ENCODE results near the gene ADAM30. TPM values are rescaled to one million over a fixed set of nuclear protein-coding genes. Genes with fewer than 3 reads are reported as not detected.

Gene ADAM30
- not detected for total RNA-seq

GRCh38 chr1:119896303-119896702 is at the start of gene ADAM30:
Gene ADAM30, minus strand, starts transcription at chr1:119896515. Its CDS starts 179 bp downstream, at chr1:119896336.
- TF ChIP-seq, protein P1, sequence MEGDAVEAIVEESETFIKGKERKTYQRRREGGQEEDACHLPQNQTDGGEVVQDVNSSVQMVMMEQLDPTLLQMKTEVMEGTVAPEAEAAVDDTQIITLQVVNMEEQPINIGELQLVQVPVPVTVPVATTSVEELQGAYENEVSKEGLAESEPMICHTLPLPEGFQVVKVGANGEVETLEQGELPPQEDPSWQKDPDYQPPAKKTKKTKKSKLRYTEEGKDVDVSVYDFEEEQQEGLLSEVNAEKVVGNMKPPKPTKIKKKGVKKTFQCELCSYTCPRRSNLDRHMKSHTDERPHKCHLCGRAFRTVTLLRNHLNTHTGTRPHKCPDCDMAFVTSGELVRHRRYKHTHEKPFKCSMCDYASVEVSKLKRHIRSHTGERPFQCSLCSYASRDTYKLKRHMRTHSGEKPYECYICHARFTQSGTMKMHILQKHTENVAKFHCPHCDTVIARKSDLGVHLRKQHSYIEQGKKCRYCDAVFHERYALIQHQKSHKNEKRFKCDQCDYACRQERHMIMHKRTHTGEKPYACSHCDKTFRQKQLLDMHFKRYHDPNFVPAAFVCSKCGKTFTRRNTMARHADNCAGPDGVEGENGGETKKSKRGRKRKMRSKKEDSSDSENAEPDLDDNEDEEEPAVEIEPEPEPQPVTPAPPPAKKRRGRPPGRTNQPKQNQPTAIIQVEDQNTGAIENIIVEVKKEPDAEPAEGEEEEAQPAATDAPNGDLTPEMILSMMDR (IDR thresholded peaks at IDR 0.05), result no peak
- TF ChIP-seq EP300 (IDR thresholded peaks at IDR 0.05) (no peak), POLR2AphosphoS5 (IDR thresholded peaks at IDR 0.05) (no peak), POLR2A (IDR thresholded peaks at IDR 0.05) (no peak)
- WGBS, result 45% methylated on average over 22 of the region's 24 CpGs
- H3K36me3 ChIP-seq, result no peaks in the 10 kb centered on the region
- peaks cover 18% of the 10 kb centered on the region for H3K27me3 ChIP-seq
- no peaks in the 10 kb centered on the region for H3K4me1 ChIP-seq
- no peak within 1 kb of the TSS for H3K27ac ChIP-seq
- no peak for DNase-seq (ENCODE audit: low spot score in 2 of 2)
- no peak within 1 kb of the TSS for H3K4me3 ChIP-seq
- no peaks in the 10 kb centered on the region for H3K9me3 ChIP-seq

GRCh38 chr1:119943216-119943615 is 46.9 kb upstream of the ADAM30 start:
- Histone ChIP-seq H3K4me3 (no peak overlapping the region), H3K27ac (no peak overlapping the region), H3K27me3 (no peaks in the 10 kb centered on the region), H3K9me3 (no peaks in the 10 kb centered on the region), H3K36me3 (peaks cover 44% of the 10 kb centered on the region), H3K4me1 (no peaks in the 10 kb centered on the region)
- TF ChIP-seq POLR2A (IDR thresholded peaks at IDR 0.05), result no peak
- no peak for TF ChIP-seq EP300 (IDR thresholded peaks at IDR 0.05)
- TF ChIP-seq, protein P1 (IDR thresholded peaks at IDR 0.05), result no peak
- no peak for TF ChIP-seq POLR2AphosphoS5 (IDR thresholded peaks at IDR 0.05)
- no peak for DNase-seq (ENCODE audit: low spot score in 2 of 2)
- WGBS, result 64% methylated on average over 2 of the region's 2 CpGs

DNA sequence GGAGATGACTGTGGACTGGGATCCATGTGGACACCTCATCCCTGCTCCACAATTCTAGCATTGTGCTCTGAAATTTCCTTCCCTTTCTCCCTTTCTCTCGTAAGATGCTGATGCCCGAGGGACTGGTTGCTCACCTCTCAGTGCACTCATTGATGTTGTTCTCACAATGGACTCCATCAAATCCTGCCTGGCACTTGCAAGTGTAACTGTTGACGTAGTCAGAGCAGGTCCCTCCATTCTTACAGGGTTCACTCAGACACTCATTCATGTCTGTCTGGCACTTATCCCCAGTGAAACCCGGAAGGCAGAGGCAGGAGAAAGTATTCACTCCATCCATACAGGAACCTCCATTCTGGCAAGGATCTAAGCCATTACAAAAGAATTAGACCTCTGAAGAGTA is 45.1 kb upstream of the ADAM30 start:
- no peak for DNase-seq (ENCODE audit: low spot score in 2 of 2)
- H3K4me3 ChIP-seq, result no peak overlapping the region
- no peak overlapping the region for H3K27ac ChIP-seq
- 89% methylated on average over 4 of the region's 4 CpGs for WGBS
- TF ChIP-seq, protein P1 (IDR thresholded peaks at IDR 0.05), result no peak
- TF ChIP-seq EP300 (IDR thresholded peaks at IDR 0.05) (no peak), POLR2AphosphoS5 (IDR thresholded peaks at IDR 0.05) (no peak), POLR2A (IDR thresholded peaks at IDR 0.05) (no peak)
- no peaks in the 10 kb centered on the region for H3K27me3 ChIP-seq
- H3K9me3 ChIP-seq, result no peaks in the 10 kb centered on the region
- no peaks in the 10 kb centered on the region for H3K4me1 ChIP-seq
- peaks cover 54% of the 10 kb centered on the region for H3K36me3 ChIP-seq

GRCh38 chr1:119940697-119941096 is 44.4 kb upstream of the ADAM30 start:
- no peak for TF ChIP-seq POLR2AphosphoS5 (IDR thresholded peaks at IDR 0.05)
- no peak for TF ChIP-seq POLR2A (IDR thresholded peaks at IDR 0.05)
- TF ChIP-seq, protein P1 (IDR thresholded peaks at IDR 0.05), result no peak
- TF ChIP-seq EP300 (IDR thresholded peaks at IDR 0.05), result no peak
- Histone ChIP-seq H3K9me3 (no peaks in the 10 kb centered on the region), H3K36me3 (peaks cover 61% of the 10 kb centered on the region), H3K27me3 (no peaks in the 10 kb centered on the region), H3K27ac (no peak overlapping the region), H3K4me1 (no peaks in the 10 kb centered on the region), H3K4me3 (no peak overlapping the region)
- DNase-seq (ENCODE audit: low spot score in 2 of 2), result no peak

DNA sequence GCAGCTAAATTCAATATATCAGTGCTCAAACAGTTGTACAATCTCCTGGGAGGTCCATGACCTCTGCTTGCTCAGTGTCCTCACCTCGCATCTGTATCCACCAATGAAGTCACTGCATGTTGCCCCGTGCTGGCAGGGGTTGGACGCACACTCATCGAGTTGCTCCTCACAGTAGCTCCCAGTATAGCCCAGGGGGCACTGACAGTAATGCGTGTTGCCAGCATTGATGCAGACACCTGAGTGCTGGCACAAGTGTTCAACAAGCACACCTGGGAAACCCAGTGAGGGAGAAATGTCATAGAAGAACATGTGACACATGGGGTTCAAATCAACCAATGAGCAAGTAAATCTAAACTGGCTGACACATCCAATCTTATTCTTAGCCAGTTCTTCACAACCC is 40.9 kb upstream of the ADAM30 start:
- TF ChIP-seq, protein P1 (IDR thresholded peaks at IDR 0.05), result no peak
- no peak for TF ChIP-seq POLR2AphosphoS5 (IDR thresholded peaks at IDR 0.05)
- TF ChIP-seq EP300 (IDR thresholded peaks at IDR 0.05), result no peak
- no peak for TF ChIP-seq POLR2A (IDR thresholded peaks at IDR 0.05)
- DNase-seq (ENCODE audit: low spot score in 2 of 2), result no peak
- Histone ChIP-seq H3K9me3 (no peaks in the 10 kb centered on the region), H3K27me3 (no peaks in the 10 kb centered on the region), H3K4me1 (no peaks in the 10 kb centered on the region), H3K4me3 (no peak overlapping the region), H3K36me3 (peaks cover 92% of the 10 kb centered on the region), H3K27ac (no peak overlapping the region)
- 80% methylated on average over 1 of the region's 5 CpGs for WGBS

All from suprapubic skin (tissue), 4 donors.